ENCODE results near the gene DHRSX. TPM values are rescaled to one million over a fixed set of nuclear protein-coding genes. Genes with fewer than 3 reads are reported as not detected.
"Not testable (repeated sequence)": the region's sequence is repeated elsewhere in the genome, so short reads cannot be mapped to it uniquely, and the experiment has no call there.

DHRSX gene
- total RNA-seq, 1 donor = 11.0 TPM

DNA sequence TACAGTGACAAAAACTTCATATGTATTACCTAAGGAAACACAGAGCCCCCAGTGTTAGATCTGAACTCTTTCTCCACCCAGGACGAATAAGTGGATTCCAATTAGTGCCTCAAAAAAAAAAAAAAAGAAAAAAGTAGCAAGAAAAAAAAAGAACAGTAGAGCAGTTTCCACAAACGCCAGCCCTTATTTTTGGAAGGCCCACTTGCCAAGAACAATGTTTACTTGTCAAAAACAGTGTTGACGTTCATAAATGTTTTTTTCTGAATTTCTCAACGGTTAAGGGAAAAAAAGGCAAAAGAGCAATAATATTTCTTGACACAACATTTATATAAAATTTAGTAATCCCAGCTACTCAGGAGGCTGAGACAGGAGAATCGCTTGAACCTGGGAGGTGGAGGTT lies 38.7 kb downstream of the DHRSX start:
- Histone ChIP-seq H3K4me3 (ENCODE audit: low read length) (no peak overlapping the region), H3K27me3 (ENCODE audit: insufficient read depth, low read length) (no peaks in the 10 kb centered on the region), H3K4me1 (ENCODE audit: insufficient read depth, low read length) (no peaks in the 10 kb centered on the region), H3K9me3 (ENCODE audit: low read depth, low read length) (no peaks in the 10 kb centered on the region)

DNA sequence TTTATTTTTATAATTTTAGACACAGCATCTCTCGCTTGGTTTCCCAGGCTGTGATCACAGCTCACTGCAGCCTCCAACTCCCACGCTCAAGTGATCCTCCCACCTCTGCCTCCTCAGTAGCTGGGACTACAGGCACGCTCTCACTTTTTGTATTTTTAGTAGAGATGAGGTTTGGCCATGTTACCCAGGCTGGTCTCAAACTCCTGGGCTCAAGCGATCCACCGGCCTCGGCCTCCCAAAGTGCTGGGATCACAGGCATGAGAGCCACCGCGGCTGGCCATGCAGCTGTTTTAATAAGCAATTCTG lies 39.1 kb downstream of the DHRSX start:
- H3K4me1 ChIP-seq (ENCODE audit: insufficient read depth, low read length) = no peaks in the 10 kb centered on the region
- no peak overlapping the region for H3K4me3 ChIP-seq (ENCODE audit: low read length)
- no peaks in the 10 kb centered on the region for H3K27me3 ChIP-seq (ENCODE audit: insufficient read depth, low read length)
- no peaks in the 10 kb centered on the region for H3K9me3 ChIP-seq (ENCODE audit: low read depth, low read length)

GRCh38 chrX:2460821-2461710 lies 39.7 kb downstream of the DHRSX start:
- not testable (repeated sequence) for H3K9me3 ChIP-seq (ENCODE audit: low read depth, low read length); H3K4me1 ChIP-seq (ENCODE audit: insufficient read depth, low read length); H3K27me3 ChIP-seq (ENCODE audit: insufficient read depth, low read length); H3K4me3 ChIP-seq (ENCODE audit: low read length)

GRCh38 chrX:2460048-2460447 lies 40.7 kb downstream of the DHRSX start:
- not testable (repeated sequence) for H3K4me3 ChIP-seq (ENCODE audit: low read length); H3K4me1 ChIP-seq (ENCODE audit: insufficient read depth, low read length); H3K27me3 ChIP-seq (ENCODE audit: insufficient read depth, low read length); H3K9me3 ChIP-seq (ENCODE audit: low read depth, low read length)

- Histone ChIP-seq H3K27me3 (ENCODE audit: insufficient read depth, low read length) (no peaks in the 10 kb centered on the region), H3K4me1 (ENCODE audit: insufficient read depth, low read length) (no peaks in the 10 kb centered on the region)
Observed at GRCh38 chrX:2458309-2458708, 42.5 kb downstream of the DHRSX start.

GRCh38 chrX:2457289-2458133 lies 43.3 kb downstream of the DHRSX start:
- Histone ChIP-seq H3K4me1 (ENCODE audit: insufficient read depth, low read length) (no peaks in the 10 kb centered on the region), H3K4me3 (ENCODE audit: low read length) (no peak overlapping the region), H3K27me3 (ENCODE audit: insufficient read depth, low read length) (no peaks in the 10 kb centered on the region), H3K9me3 (ENCODE audit: low read depth, low read length) (no peaks in the 10 kb centered on the region)

More at GRCh38 chrX:2458309-2458708, 42.5 kb downstream of the DHRSX start:
- H3K9me3 ChIP-seq (ENCODE audit: low read depth, low read length) = no peaks in the 10 kb centered on the region
- H3K4me3 ChIP-seq (ENCODE audit: low read length) = no peak overlapping the region

GRCh38 chrX:2456091-2456490 lies 44.7 kb downstream of the DHRSX start:
- H3K4me1 ChIP-seq (ENCODE audit: insufficient read depth, low read length); H3K4me3 ChIP-seq (ENCODE audit: low read length); H3K9me3 ChIP-seq (ENCODE audit: low read depth, low read length); H3K27me3 ChIP-seq (ENCODE audit: insufficient read depth, low read length): not testable (repeated sequence)

- not testable (repeated sequence) for H3K4me1 ChIP-seq (ENCODE audit: insufficient read depth, low read length); H3K27me3 ChIP-seq (ENCODE audit: insufficient read depth, low read length); H3K9me3 ChIP-seq (ENCODE audit: low read depth, low read length); H3K4me3 ChIP-seq (ENCODE audit: low read length)
Observed at GRCh38 chrX:2454620-2455019, 46.2 kb downstream of the DHRSX start.

DNA sequence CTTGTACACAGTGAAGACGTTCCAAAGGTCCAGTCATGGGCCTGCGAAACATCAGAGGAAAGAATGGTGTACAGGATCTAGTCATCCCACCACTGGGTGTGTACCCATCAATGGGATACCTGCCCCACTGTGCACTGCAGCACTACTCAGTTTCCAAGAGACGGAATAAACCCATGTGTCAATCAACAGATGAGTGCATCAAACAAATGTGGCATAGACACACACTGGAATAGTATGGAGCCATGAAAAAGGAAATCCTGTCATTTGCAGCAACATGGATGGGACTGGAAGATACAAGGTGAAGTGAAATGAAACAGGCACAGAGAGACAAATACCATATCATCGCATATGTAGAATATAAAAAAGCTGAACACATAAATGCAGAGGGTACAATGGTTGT lies 48.0 kb downstream of the DHRSX start:
- Histone ChIP-seq H3K9me3 (ENCODE audit: low read depth, low read length) (no peaks in the 10 kb centered on the region), H3K4me1 (ENCODE audit: insufficient read depth, low read length) (no peaks in the 10 kb centered on the region), H3K4me3 (ENCODE audit: low read length) (no peak overlapping the region), H3K27me3 (ENCODE audit: insufficient read depth, low read length) (no peaks in the 10 kb centered on the region)

GRCh38 chrX:2452317-2452784 lies 48.4 kb downstream of the DHRSX start:
- Histone ChIP-seq H3K27me3 (ENCODE audit: insufficient read depth, low read length) (no peaks in the 10 kb centered on the region), H3K9me3 (ENCODE audit: low read depth, low read length) (no peaks in the 10 kb centered on the region), H3K4me3 (ENCODE audit: low read length) (no peak overlapping the region), H3K4me1 (ENCODE audit: insufficient read depth, low read length) (no peaks in the 10 kb centered on the region)

GRCh38 chrX:2451501-2452316 lies 49.1 kb downstream of the DHRSX start:
- Histone ChIP-seq H3K4me3 (ENCODE audit: low read length) (no peak overlapping the region), H3K27me3 (ENCODE audit: insufficient read depth, low read length) (no peaks in the 10 kb centered on the region), H3K9me3 (ENCODE audit: low read depth, low read length) (no peaks in the 10 kb centered on the region), H3K4me1 (ENCODE audit: insufficient read depth, low read length) (no peaks in the 10 kb centered on the region)

DNA sequence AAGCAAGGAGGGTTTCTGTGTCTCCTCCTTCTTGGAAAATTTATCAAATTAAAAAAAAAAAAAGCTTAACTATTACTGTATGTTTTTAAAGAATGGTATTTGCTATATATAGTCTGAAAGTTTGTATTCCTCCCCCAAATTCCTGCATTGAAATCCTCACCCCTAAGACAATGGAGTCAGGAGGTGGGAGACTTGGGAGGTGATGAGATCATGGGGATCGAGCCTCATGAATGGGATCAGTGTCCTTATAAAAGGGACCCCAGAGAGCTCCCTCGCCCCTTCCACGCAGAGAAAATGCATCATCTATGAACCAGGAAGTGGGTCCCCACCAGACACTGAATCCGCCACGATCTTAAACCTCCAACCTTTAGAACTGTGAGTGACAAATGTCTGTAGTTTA lies 50.1 kb downstream of the DHRSX start:
- Histone ChIP-seq H3K4me3 (ENCODE audit: low read length) (no peak overlapping the region), H3K27me3 (ENCODE audit: insufficient read depth, low read length) (no peaks in the 10 kb centered on the region), H3K4me1 (ENCODE audit: insufficient read depth, low read length) (no peaks in the 10 kb centered on the region), H3K9me3 (ENCODE audit: low read depth, low read length) (no peaks in the 10 kb centered on the region)

DNA sequence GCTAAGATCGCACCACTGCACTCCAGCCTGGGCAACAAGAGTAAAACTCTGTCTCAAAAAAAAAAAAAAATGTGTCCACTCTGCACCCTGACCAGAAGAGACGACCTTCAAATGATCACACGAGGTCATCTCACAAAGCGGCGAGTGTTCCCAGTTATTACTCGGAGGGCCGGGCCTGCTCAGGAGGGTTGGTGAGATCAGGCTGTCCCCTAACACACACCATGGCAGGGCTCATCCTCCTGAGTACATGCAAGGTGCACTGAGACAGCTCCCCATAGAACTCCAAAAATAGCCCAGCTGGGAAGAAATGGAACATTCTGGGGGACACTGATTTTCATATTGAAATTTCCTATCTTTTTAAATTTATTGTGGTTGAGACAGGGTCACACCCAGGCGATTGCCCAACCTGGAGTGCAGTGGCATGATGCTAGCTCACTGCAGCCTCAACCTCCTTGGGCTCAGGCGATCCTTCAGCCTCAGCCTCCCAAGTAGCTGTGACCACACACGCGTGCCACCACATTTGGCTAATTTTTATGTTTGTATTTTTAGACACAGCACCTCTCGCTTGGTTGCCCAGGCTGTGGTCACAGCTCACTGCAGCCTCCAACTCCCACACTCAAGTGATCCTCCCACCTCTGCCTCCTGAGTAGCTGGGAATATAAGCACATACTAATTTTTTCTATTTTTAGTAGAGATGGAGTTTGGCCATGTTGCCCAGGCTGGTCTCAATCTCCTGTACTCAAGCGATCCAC lies 51.5 kb downstream of the DHRSX start:
- H3K27me3 ChIP-seq (ENCODE audit: insufficient read depth, low read length) = no peaks in the 10 kb centered on the region
- no peak overlapping the region for H3K4me3 ChIP-seq (ENCODE audit: low read length)
- no peaks in the 10 kb centered on the region for H3K4me1 ChIP-seq (ENCODE audit: insufficient read depth, low read length)
- no peaks in the 10 kb centered on the region for H3K9me3 ChIP-seq (ENCODE audit: low read depth, low read length)

- Histone ChIP-seq H3K9me3 (ENCODE audit: low read depth, low read length) (no peaks in the 10 kb centered on the region), H3K27me3 (ENCODE audit: insufficient read depth, low read length) (no peaks in the 10 kb centered on the region), H3K4me1 (ENCODE audit: insufficient read depth, low read length) (no peaks in the 10 kb centered on the region), H3K4me3 (ENCODE audit: low read length) (no peak overlapping the region)
Observed at GRCh38 chrX:2447484-2447883, 53.3 kb downstream of the DHRSX start.

Measured in mononuclear cell (primary cell).